ENCODE data around the gene PDZD8. TPM values are rescaled to one million over a fixed set of nuclear protein-coding genes. Genes with fewer than 3 reads are reported as not detected.

Gene PDZD8
- total RNA-seq, 2 donors from 2014 or later = 22.7 to 38.7 TPM

GRCh38 chr10:117408436-117409384 is 33.5 kb upstream of the PDZD8 start:
- 80% methylated on average over 5 of the region's 5 CpGs for WGBS
- TF ChIP-seq POLR2A (IDR thresholded peaks at IDR 0.05) (no peak), POLR2AphosphoS5 (IDR thresholded peaks at IDR 0.05) (no peak), CTCF (IDR thresholded peaks at IDR 0.05) (no peak)
- intact Hi-C loops (cut with DNase I) = no loop called here

GRCh38 chr10:117405730-117406129 is 30.5 kb upstream of the PDZD8 start:
- no peaks in the 10 kb centered on the region for H3K9me3 ChIP-seq
- H3K36me3 ChIP-seq = no peaks in the 10 kb centered on the region
- DNase-seq (ENCODE audit: low spot score) = no peak
- WGBS = 86% methylated on average over 3 of the region's 3 CpGs
- H3K27me3 ChIP-seq (replicated peaks; ENCODE audit: insufficient read depth) = no peaks in the 10 kb centered on the region
- intact Hi-C loops (cut with DNase I) = no loop called here
- TF ChIP-seq CTCF (IDR thresholded peaks at IDR 0.05) = no peak
- TF ChIP-seq POLR2AphosphoS5 (IDR thresholded peaks at IDR 0.05) = no peak
- no peak for TF ChIP-seq POLR2A (IDR thresholded peaks at IDR 0.05)
- no peaks in the 10 kb centered on the region for H3K4me1 ChIP-seq (replicated peaks)
- no peak overlapping the region for H3K4me3 ChIP-seq
- no peak overlapping the region for H3K27ac ChIP-seq

More at GRCh38 chr10:117408436-117409384, 33.5 kb upstream of the PDZD8 start:
- H3K27ac ChIP-seq = no peak overlapping the region
- no peaks in the 10 kb centered on the region for H3K4me1 ChIP-seq (replicated peaks)
- H3K27me3 ChIP-seq (replicated peaks; ENCODE audit: insufficient read depth) = no peaks in the 10 kb centered on the region
- DNase-seq (ENCODE audit: low spot score) = no peak
- no peaks in the 10 kb centered on the region for H3K36me3 ChIP-seq
- no peaks in the 10 kb centered on the region for H3K9me3 ChIP-seq
- no peak overlapping the region for H3K4me3 ChIP-seq

GRCh38 chr10:117400329-117400728 is 25.1 kb upstream of the PDZD8 start:
- Histone ChIP-seq H3K27ac (no peak overlapping the region), H3K27me3 (replicated peaks; ENCODE audit: insufficient read depth) (no peaks in the 10 kb centered on the region), H3K36me3 (no peaks in the 10 kb centered on the region), H3K9me3 (no peaks in the 10 kb centered on the region), H3K4me1 (replicated peaks) (no peaks in the 10 kb centered on the region), H3K4me3 (no peak overlapping the region)
- no peak for TF ChIP-seq CTCF (IDR thresholded peaks at IDR 0.05)
- TF ChIP-seq POLR2A (IDR thresholded peaks at IDR 0.05) = no peak
- no peak for TF ChIP-seq POLR2AphosphoS5 (IDR thresholded peaks at IDR 0.05)
- DNase-seq (ENCODE audit: low spot score) = no peak
- intact Hi-C loops (cut with DNase I) = no loop called here
- 94% methylated on average over 3 of the region's 3 CpGs for WGBS

GRCh38 chr10:117399341-117400196 is 24.3 kb upstream of the PDZD8 start:
- no peaks in the 10 kb centered on the region for H3K9me3 ChIP-seq
- no peaks in the 10 kb centered on the region for H3K4me1 ChIP-seq (replicated peaks)
- H3K27ac ChIP-seq = no peak overlapping the region
- H3K4me3 ChIP-seq = no peak overlapping the region
- intact Hi-C loops (cut with DNase I) = no loop called here
- no peaks in the 10 kb centered on the region for H3K27me3 ChIP-seq (replicated peaks; ENCODE audit: insufficient read depth)
- 62% methylated on average over 6 of the region's 6 CpGs for WGBS
- no peak for DNase-seq (ENCODE audit: low spot score)
- no peaks in the 10 kb centered on the region for H3K36me3 ChIP-seq
- TF ChIP-seq POLR2A (IDR thresholded peaks at IDR 0.05) = no peak
- TF ChIP-seq POLR2AphosphoS5 (IDR thresholded peaks at IDR 0.05) = no peak
- no peak for TF ChIP-seq CTCF (IDR thresholded peaks at IDR 0.05)

Measured in prostate gland (tissue), 2 donors.